Measurements from ENCODE around the gene CADPS2.

CADPS2 gene

DNA sequence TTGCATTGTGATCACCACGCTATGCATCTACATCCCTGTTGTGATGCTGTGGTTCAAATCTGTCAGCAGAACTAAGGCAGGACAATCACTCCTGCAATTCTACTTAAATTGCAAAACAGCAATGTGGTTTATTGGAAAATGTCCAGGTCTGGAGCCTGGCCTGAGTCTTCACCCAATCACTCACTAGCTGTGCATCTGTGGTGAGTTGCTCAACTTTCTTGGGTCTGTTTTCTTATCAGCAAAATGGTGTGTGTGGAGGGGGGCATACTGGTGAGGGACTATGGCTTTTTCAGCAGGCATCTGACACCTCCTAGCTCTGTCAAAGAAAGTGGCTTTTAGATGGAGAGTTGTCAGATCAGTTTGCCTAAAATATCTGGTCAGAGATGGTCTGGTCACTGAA lies 473.4 kb downstream of the CADPS2 start:
- DNase-seq, result no peak
- no peaks in the 10 kb centered on the region for H3K9me3 ChIP-seq (replicated peaks; ENCODE audit: insufficient read depth, low read length)
- no peaks in the 10 kb centered on the region; the same call in 1 of the 2 replicates for H3K36me3 ChIP-seq (replicated peaks; ENCODE audit: insufficient read depth, low read length)
- no peaks in the 10 kb centered on the region for H4K20me1 ChIP-seq (ENCODE audit: insufficient read depth, low read length)
- H2AFZ ChIP-seq (ENCODE audit: low read length), result no peak overlapping the region
- no peak overlapping the region for H3K4me2 ChIP-seq (ENCODE audit: low read depth, low read length)
- H3K9ac ChIP-seq (ENCODE audit: low read length), result no peak overlapping the region
- H3K27me3 ChIP-seq (replicated peaks; ENCODE audit: insufficient read depth, low read length), result no peaks in the 10 kb centered on the region
- H3K4me1 ChIP-seq (ENCODE audit: low read length), result no peaks in the 10 kb centered on the region
- TF ChIP-seq EZH2 (optimal IDR thresholded peaks at IDR 0.05; ENCODE audit: low read depth, low read length) (no peak), EZH2phosphoT487 (IDR thresholded peaks at IDR 0.05; ENCODE audit: low read length) (no peak)
- TF ChIP-seq, protein P1, sequence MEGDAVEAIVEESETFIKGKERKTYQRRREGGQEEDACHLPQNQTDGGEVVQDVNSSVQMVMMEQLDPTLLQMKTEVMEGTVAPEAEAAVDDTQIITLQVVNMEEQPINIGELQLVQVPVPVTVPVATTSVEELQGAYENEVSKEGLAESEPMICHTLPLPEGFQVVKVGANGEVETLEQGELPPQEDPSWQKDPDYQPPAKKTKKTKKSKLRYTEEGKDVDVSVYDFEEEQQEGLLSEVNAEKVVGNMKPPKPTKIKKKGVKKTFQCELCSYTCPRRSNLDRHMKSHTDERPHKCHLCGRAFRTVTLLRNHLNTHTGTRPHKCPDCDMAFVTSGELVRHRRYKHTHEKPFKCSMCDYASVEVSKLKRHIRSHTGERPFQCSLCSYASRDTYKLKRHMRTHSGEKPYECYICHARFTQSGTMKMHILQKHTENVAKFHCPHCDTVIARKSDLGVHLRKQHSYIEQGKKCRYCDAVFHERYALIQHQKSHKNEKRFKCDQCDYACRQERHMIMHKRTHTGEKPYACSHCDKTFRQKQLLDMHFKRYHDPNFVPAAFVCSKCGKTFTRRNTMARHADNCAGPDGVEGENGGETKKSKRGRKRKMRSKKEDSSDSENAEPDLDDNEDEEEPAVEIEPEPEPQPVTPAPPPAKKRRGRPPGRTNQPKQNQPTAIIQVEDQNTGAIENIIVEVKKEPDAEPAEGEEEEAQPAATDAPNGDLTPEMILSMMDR (IDR thresholded peaks at IDR 0.05; ENCODE audit: low read length), result no peak
- H3K79me2 ChIP-seq (ENCODE audit: low read length), result no peaks in the 10 kb centered on the region
- no peak overlapping the region for H3K4me3 ChIP-seq (ENCODE audit: low read length)
- H3K27ac ChIP-seq (ENCODE audit: low read length), result no peak overlapping the region
- no peaks in the 10 kb centered on the region for H3K9me2 ChIP-seq (replicated peaks; ENCODE audit: insufficient read depth, low read length)
- no peaks in the 10 kb centered on the region for H3F3A ChIP-seq (ENCODE audit: insufficient read depth, low read length)

DNA sequence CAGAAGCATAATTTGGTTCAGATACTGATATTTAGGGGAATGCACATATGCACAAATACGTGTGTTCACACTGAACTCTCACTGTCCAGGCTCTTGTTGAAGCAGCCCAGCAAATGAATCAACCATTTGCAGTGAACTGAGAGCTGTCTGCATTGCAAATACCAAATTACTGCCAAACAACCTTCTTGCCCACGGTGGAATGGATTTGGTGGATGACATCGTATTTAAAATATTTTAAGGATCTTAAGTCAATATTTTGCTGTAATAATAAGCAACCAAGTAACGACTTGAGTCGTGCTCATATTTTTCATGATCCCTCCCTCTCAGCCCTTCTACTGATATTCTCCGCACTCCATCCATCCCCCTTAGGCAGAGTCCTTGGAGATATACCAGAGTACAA lies 473.8 kb downstream of the CADPS2 start:
- Histone ChIP-seq H2AFZ (ENCODE audit: low read length) (no peak overlapping the region), H3K4me2 (ENCODE audit: low read depth, low read length) (no peak overlapping the region), H4K20me1 (ENCODE audit: insufficient read depth, low read length) (no peaks in the 10 kb centered on the region), H3K4me3 (ENCODE audit: low read length) (no peak overlapping the region), H3K79me2 (ENCODE audit: low read length) (no peaks in the 10 kb centered on the region), H3K27me3 (replicated peaks; ENCODE audit: insufficient read depth, low read length) (no peaks in the 10 kb centered on the region), H3F3A (ENCODE audit: insufficient read depth, low read length) (no peaks in the 10 kb centered on the region), H3K36me3 (replicated peaks; ENCODE audit: insufficient read depth, low read length) (no peaks in the 10 kb centered on the region; the same call in 1 of the 2 replicates), H3K9me2 (replicated peaks; ENCODE audit: insufficient read depth, low read length) (no peaks in the 10 kb centered on the region), H3K4me1 (ENCODE audit: low read length) (no peaks in the 10 kb centered on the region), H3K9ac (ENCODE audit: low read length) (no peak overlapping the region), H3K27ac (ENCODE audit: low read length) (no peak overlapping the region), H3K9me3 (replicated peaks; ENCODE audit: insufficient read depth, low read length) (no peaks in the 10 kb centered on the region)
- TF ChIP-seq, protein P1 (IDR thresholded peaks at IDR 0.05; ENCODE audit: low read length), result no peak
- TF ChIP-seq EZH2phosphoT487 (IDR thresholded peaks at IDR 0.05; ENCODE audit: low read length), result no peak
- no peak for TF ChIP-seq EZH2 (optimal IDR thresholded peaks at IDR 0.05; ENCODE audit: low read depth, low read length)
- no peak for DNase-seq

DNA sequence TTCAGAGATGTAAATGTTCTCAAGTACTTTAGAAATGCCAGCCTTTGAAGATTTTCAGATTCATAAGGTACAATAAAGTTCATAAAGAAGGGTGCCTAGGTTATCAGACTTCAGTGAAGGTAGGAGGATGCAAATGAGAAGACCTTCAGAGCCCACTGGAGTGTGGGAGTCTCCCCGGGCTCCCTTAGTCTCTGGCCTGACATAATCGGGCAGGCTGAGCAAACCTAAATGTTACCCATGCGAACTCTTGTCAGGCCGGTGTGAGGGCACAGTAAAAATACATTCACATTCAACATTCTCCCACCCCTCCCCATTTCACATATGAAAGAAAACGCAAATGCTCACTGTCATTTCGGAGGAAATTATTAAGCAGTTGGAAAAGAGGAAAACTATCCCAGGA lies 479.1 kb downstream of the CADPS2 start:
- DNase-seq, result no peak
- Histone ChIP-seq H3F3A (ENCODE audit: insufficient read depth, low read length) (no peaks in the 10 kb centered on the region), H3K36me3 (replicated peaks; ENCODE audit: insufficient read depth, low read length) (no peaks in the 10 kb centered on the region), H3K9ac (ENCODE audit: low read length) (no peak overlapping the region), H3K9me2 (replicated peaks; ENCODE audit: insufficient read depth, low read length) (no peaks in the 10 kb centered on the region), H3K4me2 (ENCODE audit: low read depth, low read length) (no peak overlapping the region), H3K27ac (ENCODE audit: low read length) (no peak overlapping the region), H4K20me1 (ENCODE audit: insufficient read depth, low read length) (no peaks in the 10 kb centered on the region), H2AFZ (ENCODE audit: low read length) (no peak overlapping the region), H3K4me3 (ENCODE audit: low read length) (no peak overlapping the region), H3K27me3 (replicated peaks; ENCODE audit: insufficient read depth, low read length) (no peaks in the 10 kb centered on the region), H3K4me1 (ENCODE audit: low read length) (no peaks in the 10 kb centered on the region), H3K9me3 (replicated peaks; ENCODE audit: insufficient read depth, low read length) (no peaks in the 10 kb centered on the region), H3K79me2 (ENCODE audit: low read length) (no peaks in the 10 kb centered on the region)
- TF ChIP-seq, protein P1 (IDR thresholded peaks at IDR 0.05; ENCODE audit: low read length), result no peak
- TF ChIP-seq EZH2 (optimal IDR thresholded peaks at IDR 0.05; ENCODE audit: low read depth, low read length) (no peak), EZH2phosphoT487 (IDR thresholded peaks at IDR 0.05; ENCODE audit: low read length) (no peak)

Data from MM.1S (cell line).